CD4-positive, alpha-beta T cell treated with Interleukin-17A for 1 hour (primary cell): Measurements from ENCODE around the gene FAAP100.
"Not testable (repeated sequence)": the region's sequence is repeated elsewhere in the genome, so short reads cannot be mapped to it uniquely, and the experiment has no call there.

Experiments
- DNase-seq: peaks from one replicate; pipeline ENCODE4 v3.0.0-alpha.2; 2020

Gene FAAP100

DNA sequence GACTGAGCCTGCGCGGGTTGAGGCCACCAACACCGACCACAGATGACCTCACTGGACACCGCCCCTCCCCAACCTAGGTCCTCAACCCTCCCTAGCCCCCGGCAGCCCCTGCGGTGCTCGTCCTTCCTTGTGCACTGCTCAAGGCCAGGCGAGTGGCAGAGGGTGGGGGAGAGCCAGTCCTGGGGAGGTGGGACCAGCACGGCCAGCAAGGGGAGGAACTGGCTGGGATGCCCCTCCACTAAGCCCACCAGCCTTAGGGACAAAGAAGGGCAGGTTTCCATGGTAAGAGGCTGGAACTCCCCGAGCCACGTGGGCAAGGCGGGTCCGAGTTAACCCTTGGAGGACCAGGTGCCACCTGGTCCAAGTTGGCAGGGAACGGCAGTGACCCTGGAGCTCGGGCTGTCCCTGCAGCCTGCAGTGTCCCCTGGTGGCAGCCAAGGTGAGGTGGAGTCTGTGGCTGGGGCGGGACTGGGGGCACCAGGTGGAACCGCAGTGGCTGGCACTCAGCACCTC is 14.8 kb downstream of the FAAP100 start:
- DNase-seq, result peak; percentile 39

DNA sequence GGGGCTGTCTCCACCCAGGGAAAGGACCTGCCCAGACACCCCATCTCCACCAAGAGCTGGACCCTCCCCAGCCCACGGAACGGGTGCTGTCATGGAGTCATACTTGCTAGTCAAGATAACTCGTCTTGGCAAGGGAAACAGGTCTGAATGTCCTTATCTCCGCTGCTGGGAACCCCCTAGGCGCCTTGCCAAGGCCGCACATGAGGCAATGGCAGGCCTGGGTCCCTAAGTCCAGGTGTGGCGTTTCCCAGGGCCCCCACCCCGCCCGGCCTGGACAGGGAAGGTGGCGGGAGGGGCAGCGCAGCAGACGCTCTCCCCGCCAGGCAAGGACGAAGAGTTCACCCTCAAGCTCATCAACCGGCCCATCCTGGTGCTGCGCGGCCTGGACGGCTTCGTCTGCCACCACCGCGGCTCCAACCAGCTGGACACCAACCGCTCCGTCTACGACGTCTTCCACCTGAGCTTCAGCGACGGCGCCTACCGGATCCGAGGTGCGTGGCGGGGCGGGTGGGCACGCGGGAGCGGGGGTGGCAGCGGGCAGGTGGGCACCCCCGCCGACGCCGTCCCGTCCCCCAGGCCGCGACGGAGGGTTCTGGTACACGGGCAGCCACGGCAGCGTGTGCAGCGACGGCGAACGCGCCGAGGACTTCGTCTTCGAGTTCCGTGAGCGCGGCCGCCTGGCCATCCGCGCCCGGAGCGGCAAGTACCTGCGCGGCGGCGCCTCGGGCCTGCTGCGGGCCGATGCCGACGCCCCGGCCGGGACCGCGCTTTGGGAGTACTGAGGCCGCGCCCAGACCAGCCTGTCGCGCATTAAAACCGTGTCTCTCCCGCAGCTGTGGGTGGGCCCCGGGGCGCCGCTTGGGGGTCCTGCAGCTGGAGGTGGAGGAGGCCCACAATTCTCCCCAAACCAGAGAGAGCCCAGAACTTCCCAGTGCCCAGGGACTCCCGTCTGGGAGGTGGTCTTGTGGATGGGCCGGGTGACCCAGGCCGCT is 15.6 kb downstream of the FAAP100 start:
- no peak for DNase-seq

DNA sequence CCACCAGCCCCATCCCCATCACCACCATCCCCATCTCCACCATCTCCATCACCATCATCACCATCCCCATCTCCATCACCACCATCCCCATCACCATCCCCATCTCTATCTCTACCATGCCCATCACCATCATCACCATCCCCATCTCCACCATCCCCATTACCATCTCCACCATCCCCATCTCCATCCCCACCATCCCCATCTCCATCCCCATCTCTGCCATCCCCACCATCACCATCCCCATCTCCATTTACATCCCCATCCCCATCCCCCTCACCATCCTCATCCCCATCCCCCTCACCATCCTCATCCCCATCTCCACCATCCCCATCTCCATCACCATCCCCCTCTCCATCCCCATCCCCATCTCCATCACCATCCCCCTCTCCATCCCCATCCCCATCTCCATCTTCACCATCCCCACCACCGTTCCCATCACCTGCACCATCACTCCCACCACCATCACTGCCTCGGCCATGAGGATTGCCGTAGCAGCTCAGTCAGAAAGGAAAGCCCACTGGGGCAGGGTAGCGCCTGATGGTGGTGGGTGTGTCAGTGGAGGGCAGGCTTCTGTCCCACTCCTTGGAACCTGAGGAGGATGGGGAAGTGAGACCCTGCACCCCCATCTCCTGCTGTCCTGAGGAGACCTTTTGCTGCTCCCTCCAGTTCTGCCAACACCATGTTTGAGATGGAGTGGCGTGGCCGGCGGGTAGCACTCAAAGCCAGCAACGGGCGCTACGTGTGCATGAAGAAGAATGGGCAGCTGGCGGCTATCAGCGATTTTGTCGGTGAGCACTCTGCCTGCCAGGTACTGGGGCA is 16.5 kb downstream of the FAAP100 start:
- DNase-seq, result no peak

DNA sequence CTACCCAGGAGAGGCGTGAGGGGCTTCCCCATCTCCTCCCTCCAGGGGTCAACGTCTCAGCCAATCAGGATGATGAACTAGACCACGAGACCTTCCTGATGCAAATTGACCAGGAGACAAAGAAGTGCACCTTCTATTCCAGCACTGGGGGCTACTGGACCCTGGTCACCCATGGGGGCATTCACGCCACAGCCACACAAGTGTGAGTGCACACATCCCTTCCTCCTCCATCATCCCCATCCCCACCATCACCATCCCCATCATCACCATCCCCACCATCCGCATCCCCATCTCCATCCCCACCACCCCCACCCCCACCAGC is 17.2 kb downstream of the FAAP100 start:
- no peak for DNase-seq

DNA sequence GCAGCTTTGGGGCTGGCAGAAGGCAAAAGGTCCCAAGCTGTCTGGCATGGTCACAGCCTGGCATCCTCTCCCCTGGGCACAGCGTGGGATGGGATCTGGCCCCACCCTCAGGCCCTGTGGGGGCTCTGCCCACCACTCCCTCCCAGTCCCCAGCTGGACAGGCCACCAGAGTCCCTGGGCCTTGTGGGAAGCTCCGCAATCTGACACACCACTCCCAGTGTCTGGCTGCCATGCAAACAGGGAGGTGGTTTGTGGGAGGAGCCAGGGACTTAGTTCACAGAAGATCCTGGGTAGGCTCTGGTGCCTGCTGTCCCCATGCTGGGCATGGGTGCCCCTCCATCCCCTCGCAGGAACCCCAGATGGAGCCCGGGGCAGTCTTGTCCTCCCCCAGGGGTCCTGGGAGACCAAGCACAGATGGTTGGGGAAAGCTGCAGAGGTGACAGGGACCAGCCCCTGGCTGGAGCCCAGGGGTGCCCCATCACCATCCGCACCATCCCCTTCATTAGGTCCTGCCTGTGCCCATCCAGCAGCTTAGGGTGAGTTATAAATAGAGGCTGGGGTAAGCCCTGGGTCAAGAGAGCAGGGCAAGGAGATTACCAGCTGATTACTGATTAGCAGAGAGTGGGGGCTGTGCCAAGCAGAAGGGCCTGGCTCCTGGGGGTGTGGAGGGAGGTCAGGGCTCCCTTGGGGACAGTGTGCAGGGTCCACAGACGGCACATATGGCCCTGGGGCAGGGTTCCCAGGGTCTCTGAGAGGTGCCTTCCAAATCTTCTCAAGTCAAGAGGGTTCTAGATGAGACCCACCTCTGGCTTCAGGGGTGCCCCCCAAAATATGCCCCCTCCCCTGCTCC is 17.8 kb downstream of the FAAP100 start:
- DNase-seq, result no peak

DNA sequence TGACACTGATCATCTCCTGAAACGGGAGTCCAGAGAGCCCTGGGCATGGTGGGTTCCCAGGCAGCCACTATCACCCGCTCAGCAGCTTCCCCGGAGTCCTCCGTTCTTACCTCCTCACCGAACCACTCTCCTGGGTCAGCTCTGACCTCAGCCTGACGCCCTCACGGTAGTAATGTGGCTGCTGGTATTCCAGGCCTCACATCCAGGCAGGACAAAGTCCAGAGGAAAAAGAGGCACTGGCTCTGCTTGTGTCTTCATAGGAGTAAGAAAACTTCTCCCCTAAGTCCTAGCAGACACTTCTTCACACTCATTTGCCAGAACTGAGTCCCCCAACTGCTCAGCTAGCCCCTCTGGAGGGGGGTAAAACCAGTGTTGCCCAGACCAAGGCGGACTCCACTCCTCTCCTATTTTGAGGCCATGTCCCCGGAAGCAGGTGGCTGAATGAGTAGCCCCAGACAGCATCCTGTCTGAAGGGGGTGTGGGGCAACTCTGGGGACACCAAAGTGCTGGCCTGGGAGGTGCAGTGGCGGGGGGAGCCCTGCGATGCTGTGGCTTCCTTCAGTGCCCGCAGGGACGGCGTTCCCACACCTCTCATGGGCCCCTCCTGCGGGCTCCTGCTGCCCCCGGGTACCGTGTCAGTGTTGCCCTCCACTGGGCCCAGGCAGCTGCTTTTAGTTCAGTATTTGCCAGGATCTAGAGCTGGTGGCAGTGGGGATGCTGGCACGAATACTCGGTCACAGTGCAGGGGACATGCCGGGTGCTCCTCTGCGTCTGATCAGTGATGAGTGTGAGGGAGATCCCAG is 18.6 kb downstream of the FAAP100 start:
- no peak for DNase-seq

DNA sequence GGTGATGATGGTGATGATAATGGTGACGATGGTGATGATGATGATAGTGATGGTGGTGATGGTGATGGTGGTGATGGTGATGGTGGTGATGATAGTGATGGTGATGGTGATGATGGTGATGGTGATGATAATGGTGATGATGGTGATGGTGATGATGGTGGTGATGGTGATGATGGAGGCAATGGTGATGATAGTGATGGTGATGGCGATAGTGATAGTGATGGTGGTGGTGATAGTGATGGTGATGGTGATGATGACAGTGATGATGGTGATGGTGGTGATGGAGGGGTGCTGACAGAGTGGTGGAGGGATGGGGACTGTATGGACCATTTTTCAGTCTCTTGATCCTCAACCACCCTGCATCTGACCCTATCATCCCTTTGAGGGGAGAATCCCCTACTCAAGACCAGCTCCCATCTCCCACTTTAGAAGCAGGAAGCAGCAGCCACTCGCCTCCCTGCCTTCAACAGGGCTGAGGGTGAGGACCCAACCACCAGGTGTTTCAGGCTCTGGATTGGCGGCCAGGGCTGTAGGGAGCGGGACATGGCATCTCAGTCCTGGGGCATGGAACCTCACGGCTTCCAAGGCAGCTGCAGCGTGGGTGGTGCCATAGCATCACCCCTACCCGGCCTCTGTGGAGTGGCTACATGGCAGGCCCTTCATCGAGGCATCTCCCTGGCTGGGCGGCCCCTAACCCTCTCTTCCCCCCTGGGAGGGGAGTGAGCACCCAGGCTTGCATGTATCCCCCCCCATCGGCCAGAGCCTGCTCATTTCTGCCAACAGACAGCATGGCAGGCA is 19.5 kb downstream of the FAAP100 start:
- DNase-seq, result no peak

DNA sequence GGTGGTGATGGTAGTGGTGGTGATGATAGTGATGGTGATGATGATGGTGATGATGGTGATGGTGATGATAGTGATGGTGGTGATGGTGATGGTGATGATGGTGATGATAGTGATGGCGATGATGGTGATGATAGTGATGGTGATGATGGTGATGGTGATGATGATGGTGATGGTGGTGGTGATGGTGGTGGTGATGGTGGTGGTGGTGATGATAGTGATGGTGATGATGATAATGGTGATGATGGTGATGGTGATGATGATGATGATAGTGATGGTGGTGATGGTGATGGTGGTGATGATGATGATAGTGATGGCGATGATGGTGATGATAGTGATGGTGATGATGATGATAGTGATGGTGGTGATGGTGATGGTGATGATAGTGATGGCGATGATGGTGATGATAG is 20.2 kb downstream of the FAAP100 start:
- not testable (repeated sequence) for DNase-seq

DNA sequence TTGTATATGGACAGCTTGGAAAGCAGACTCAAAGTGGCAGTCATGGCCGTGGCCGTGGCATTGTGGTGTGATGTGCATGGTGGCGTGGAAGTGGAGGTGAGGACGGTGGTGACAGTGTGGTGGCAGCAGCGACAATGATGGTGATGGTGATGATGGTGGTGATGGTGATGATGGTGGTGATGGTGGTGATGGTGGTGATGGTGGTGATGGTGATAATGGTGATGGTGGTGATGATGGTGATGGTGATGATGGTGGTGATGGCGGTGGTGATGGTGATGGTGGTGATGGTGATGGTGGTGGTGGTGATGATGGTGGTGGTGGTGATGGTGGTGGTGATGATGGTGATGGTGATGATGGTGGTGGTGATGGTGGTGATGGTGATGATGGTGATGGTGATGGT is 21.1 kb downstream of the FAAP100 start:
- DNase-seq, result not testable (repeated sequence)

DNA sequence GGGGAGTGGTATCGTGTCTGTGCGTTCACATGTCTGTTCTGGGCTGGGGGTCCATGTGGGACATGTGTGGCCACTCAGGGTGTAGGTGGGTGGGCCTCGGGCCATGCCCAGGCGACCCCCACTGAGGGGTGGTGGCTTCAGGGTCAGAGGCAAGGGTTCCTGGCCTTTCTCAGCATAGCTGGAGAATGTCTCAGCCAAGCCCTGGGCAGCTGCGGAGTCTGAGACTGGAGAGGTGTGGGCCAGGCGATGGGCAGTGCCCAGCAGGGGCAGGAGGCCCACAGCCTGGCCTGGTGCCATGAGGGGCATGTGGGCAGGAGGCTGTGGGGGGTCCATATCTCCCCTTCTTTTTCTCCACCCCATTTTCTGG is 22.7 kb downstream of the FAAP100 start:
- DNase-seq, result no peak

DNA sequence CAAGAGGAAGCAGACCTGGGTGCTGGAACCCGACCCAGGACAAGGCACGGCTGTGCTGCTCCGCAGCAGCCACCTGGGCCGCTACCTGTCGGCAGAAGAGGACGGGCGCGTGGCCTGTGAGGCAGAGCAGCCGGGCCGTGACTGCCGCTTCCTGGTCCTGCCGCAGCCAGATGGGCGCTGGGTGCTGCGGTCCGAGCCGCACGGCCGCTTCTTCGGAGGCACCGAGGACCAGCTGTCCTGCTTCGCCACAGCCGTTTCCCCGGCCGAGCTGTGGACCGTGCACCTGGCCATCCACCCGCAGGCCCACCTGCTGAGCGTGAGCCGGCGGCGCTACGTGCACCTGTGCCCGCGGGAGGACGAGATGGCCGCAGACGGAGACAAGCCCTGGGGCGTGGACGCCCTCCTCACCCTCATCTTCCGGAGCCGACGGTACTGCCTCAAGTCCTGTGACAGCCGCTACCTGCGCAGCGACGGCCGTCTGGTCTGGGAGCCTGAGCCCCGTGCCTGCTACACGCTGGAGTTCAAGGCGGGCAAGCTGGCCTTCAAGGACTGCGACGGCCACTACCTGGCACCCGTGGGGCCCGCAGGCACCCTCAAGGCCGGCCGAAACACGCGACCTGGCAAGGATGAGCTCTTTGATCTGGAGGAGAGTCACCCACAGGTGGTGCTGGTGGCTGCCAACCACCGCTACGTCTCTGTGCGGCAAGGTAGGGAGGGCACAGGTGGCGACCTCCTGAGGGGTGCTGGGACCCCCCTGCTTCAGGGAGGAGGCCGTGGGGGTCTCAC is 23.3 kb downstream of the FAAP100 start:
- DNase-seq, result no peak

DNA sequence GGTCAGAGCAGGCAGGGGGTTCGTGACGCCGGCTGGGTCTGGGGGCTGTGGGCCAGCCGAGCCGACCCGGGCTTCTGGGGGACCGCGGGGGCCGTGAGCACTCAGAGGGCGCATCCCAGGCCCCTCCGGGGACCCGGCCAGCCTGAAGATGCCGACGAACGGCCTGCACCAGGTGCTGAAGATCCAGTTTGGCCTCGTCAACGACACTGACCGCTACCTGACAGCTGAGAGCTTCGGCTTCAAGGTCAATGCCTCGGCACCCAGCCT is 23.8 kb downstream of the FAAP100 start:
- DNase-seq, result no peak

DNA sequence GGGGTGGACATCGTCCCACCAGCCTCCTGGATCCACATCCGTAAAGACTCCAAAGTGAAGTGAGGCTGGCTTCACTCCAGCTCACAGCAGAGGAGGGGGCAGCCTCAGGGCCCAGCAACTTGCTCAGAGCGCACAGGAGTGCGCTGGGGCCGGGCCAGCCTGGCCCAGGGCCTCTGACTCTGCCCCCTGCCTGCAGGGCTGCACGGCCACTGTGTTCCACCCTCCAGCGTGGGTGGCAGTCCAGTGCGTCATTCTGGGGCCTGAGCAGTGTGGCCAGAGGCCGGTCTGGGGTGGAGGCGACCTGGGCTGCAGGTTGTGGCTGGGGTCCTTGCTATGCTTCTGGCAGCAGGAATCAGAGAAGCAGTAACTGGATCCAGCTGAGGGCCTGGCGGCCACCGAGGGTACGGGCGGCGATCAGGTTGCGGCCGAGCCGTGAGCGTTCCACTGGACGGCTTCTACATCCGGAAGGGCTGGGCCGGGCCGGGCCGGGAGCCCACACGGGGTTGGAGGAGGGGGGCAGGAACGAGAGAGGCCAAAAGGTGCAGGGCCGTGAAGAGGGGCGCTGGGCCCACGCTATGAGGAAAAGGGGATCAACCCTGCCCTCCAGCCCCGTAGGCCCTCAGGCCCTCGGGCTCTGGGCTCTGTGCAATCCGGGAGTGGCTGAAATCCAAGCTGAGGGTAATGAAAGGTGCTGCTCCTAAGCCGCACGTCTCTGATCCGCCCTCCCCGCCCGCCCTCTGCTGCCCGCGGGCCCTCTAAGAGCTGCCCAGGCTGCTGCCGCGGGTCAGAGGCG is 24.4 kb downstream of the FAAP100 start, which contains the start of gene FSCN2:
Gene FSCN2, plus strand, starts transcription at position 787 of the 793 bp plus-strand sequence. CDS start 155 bp downstream, outside the sequence.
- no peak for DNase-seq

DNA sequence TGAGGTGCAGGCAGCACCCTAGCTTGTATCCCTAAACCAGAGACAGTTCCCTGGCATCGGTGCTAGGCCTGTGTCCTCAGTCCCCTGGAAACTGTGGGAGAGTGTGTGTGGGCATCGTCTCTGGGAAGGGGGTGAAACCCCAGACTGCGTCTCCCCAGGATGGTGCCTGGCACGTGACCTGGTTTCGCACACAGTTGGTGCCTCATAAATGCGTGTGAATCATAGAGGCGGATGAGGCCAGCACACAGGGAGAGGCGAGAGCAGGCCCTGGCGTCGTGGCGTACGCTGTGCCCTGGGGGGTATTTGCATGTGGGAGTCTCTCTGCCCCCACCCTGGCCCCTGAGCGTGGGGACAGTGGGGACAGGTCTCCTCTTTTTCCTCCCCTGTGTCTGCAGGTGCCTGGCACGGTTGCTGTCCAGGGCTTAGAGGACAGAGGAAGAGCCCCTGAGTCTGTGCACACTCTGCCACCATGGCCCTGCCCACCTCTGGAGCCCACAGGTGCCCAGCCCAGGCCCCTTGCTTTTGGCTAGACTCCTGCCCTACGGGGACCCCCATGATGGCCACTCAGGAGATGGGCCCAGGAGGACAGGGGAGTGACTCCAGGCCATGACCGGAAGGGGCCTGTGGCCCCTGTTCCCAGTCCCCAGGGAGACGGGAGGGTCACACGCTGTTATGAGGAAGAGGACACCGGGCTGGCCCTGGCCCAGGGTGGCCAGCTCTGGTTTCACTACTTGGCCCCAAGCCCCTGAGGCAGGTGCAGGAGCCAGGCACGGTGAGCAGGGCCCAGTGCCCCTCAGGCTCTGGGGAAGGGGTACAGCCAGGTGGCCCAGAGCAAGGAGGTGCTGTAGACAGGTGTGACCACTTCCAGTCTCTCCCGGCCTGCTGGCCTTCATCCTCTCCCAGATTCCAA is 25.2 kb downstream of the FAAP100 start:
- DNase-seq, result no peak

DNA sequence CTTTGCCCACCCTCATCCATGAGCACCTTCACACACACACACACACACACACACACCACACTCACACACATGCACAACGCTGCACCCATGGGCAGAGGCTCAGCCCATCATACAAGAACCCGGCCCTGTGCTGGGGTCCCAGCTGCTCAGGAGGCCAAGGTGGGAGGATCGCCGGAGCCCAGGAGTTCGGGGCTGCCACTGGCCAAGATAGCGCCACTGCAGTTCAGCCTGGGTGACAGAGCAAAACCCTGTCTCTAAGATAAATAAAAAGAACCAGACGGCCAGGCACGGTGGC is 27.3 kb downstream of the FAAP100 start:
- DNase-seq, result no peak

DNA sequence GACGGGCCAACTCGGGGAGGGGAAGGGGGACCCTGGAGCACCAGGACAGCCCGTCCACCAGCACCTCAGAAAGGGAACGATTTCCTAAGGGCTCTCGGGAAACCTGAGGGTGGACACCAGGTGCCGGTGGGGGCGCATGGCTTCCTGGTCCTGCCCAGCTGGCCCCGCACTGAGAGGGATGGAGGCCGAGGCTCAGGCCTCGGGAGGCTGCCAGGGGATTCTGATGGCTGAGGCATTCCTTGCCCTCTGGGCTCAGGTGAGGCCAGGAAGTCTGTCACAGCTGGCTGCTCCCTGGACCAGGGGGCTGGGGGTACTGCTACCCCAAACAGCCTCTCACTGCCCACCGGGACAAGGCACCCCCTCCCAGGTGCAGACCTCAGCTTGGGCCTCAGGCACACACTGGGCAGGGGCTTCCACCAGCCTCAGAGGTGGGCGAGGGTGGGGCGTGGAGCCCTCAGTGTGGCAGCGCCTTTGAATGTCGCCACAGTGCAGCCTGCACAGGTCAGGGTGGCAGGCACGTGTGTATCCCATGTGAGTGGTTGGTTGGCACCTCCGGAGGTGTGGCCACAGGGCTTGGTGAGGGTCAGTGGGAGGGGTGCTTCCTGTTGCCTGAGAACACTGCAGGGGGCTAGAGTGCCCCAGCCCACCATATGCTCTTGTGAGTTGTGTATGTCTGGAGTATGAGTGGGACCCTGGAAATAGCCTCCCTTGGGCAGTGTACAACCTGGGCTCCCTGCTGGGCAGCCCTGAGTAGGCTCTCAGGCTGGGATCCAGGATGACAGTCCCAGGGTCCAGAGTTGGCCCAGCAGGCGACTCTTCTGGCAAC is 27.9 kb downstream of the FAAP100 start:
- no peak for DNase-seq

DNA sequence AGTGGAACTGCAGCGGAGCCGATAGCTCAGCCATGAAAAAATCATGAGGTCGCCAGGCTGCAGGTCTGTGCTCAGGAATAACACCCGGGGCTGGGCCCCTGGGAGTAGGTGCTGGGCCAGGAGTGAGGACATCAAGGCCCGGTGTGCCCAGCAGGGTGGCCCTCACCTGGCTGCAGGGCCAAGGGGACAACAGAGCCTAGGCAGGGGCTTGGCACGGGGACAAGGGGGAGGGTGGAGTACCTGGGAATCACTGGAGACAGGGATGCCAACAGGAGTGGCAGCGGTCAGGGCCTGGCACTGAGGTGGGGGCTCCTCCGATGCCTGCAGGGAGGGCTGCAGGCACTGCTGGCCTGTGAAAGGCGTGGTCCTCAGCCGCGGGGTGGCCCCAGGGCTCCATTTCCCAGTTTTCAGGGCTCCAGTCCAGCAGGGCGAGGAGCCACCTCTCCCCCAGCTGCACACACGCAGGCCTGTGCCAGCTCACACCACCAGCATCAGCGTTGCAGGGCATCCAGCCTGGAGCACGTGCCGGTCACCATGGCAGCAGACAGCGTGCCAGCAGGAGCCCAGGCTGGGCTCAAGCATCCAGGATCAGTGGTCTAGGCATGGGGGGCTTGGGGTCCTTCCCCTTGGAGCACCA is 28.6 kb downstream of the FAAP100 start:
- no peak for DNase-seq
